ENCODE measurements around the gene SLC7A6.

GRCh38 chr16:68236137-68236825 is 28.0 kb upstream of the SLC7A6 start:
- TF ChIP-seq REST (IDR thresholded peaks at IDR 0.05; ENCODE audit: low read depth) = no peak
- no peak for TF ChIP-seq CTCF (IDR thresholded peaks at IDR 0.05 in 2 of 3, conservative IDR thresholded peaks at IDR 0.05 in 1 of 3; ENCODE audit: borderline replicate concordance in 1 of 3, insufficient read depth in 1 of 3, low read depth in 2 of 3, low read length in 2 of 3)
- TF ChIP-seq CEBPB (IDR thresholded peaks at IDR 0.05; ENCODE audit: low read depth) = no peak
- TF ChIP-seq RAD21 (IDR thresholded peaks at IDR 0.05; ENCODE audit: low read depth) = no peak
- TF ChIP-seq POLR2AphosphoS5 (IDR thresholded peaks at IDR 0.05; ENCODE audit: low read depth, low read length) = peak; percentile 82
- no peak for TF ChIP-seq EZH2phosphoT487 (IDR thresholded peaks at IDR 0.05; ENCODE audit: borderline replicate concordance)
- peak; percentile 3 for TF ChIP-seq YY1 (IDR thresholded peaks at IDR 0.05; ENCODE audit: extremely low read depth, insufficient replicate concordance, low read depth, low read length)
- TF ChIP-seq EZH2 (IDR thresholded peaks at IDR 0.05) = no peak
- peak; percentile 75 for TF ChIP-seq POLR2A (IDR thresholded peaks at IDR 0.05; ENCODE audit: borderline replicate concordance, extremely low read depth, insufficient read depth, insufficient read length)
- peak; percentile 41 for TF ChIP-seq TCF7L2 (IDR thresholded peaks at IDR 0.05; ENCODE audit: borderline replicate concordance, extremely low read depth, insufficient read depth, insufficient read length)
- TF ChIP-seq MAX (IDR thresholded peaks at IDR 0.05) = no peak
- no peak for TF ChIP-seq ZNF274 (IDR thresholded peaks at IDR 0.05; ENCODE audit: low read depth, low read length)

Data from HCT116 (cell line).